MCF 10A (cell line): ENCODE measurements around the gene CACNB4. TPM values are rescaled to one million over a fixed set of nuclear protein-coding genes. Genes with fewer than 3 reads are reported as not detected.

Experiments
- BruUV-seq: library from RNA; stranded (reverse); fragments of 400-500 nt; replicated peaks from 2 replicates; lab custom pipeline; 2021; lab: Mats Ljungman, UMichigan
- CTCF ChIA-PET: fragments of 300-600 bp; sonication (Branson Sonifier 250); formaldehyde crosslinking; extraction: SDS; loops from one replicate; lab custom pipeline; 2021; ENCODE audit warnings: antibody characterized with exemption, inconsistent platforms; lab: Yijun Ruan, JAX
- POLR2A ChIA-PET: fragments of 300-600, 350-650 bp; sonication (Branson Sonifier 250); formaldehyde crosslinking; extraction: SDS; loops from one replicate; lab custom pipeline; 2020; ENCODE audit warnings: antibody characterized with exemption, inconsistent platforms; lab: Yijun Ruan, JAX
- DNase-seq: peaks from one replicate; pipeline ENCODE4 v3.0.0-alpha.2; 2018; ENCODE audit not compliant: unreplicated experiment
- H3K27ac Mint-ChIP-seq: one replicate; pipeline ENCODE4 v1.8.0; 2022; ENCODE audit warnings: mild to moderate bottlenecking, low read depth, mixed read lengths; ENCODE audit not compliant: unreplicated experiment
- H3K27me3 Mint-ChIP-seq: one replicate; pipeline ENCODE4 v1.8.0; 2022; ENCODE audit warnings: mixed read lengths; ENCODE audit not compliant: insufficient read depth, unreplicated experiment
- H3K36me3 Mint-ChIP-seq: one replicate; pipeline ENCODE4 v1.8.0; 2022; ENCODE audit warnings: mild to moderate bottlenecking, moderate library complexity, mixed read lengths; ENCODE audit not compliant: insufficient read depth, unreplicated experiment
- H3K4me1 Mint-ChIP-seq: one replicate; pipeline ENCODE4 v1.8.0; 2022; ENCODE audit warnings: mixed read lengths; ENCODE audit not compliant: insufficient read depth, unreplicated experiment
- H3K4me3 Mint-ChIP-seq: one replicate; pipeline ENCODE4 v1.8.0; 2022; ENCODE audit warnings: mild to moderate bottlenecking, moderate library complexity, mixed read lengths; ENCODE audit not compliant: unreplicated experiment
- H3K9me3 Mint-ChIP-seq: one replicate; pipeline ENCODE4 v1.8.0; 2022; ENCODE audit warnings: mixed read lengths; ENCODE audit not compliant: unreplicated experiment
- intact Hi-C: fragments of 100-400 bp; cut with micrococcal nuclease; formaldehyde crosslinking; loops from 2 replicates; pipeline ENCODE4 v1.14.1; 2022
- total RNA-seq: library from RNA; stranded (reverse); gene quantifications from 2 replicates; pipeline ENCODE4 v1.2.3, GENCODE V29; 2022
- TF ChIP-seq, protein P1 (sequence below): fragments of 200-600 bp; IDR thresholded peaks from one replicate; pipeline ENCODE4 v1.8.0; 2022; ENCODE audit warnings: antibody characterized with exemption, mild to moderate bottlenecking; ENCODE audit not compliant: unreplicated experiment

CACNB4 gene
- total RNA-seq, 1 experiment from 2014 or later: 0.49 TPM

GRCh38 chr2:151887164-151887563 is 211.7 kb downstream of the CACNB4 start:
- POLR2A ChIA-PET: interaction anchor here (0.7 to 0.9 kb wide), 3 partner anchors 21 to 117 kb away, joined by 3 read pairs; no protein-coding TSS in a partner anchor
- no peaks in the 10 kb centered on the region for H3K9me3 Mint-ChIP-seq

GRCh38 chr2:151886241-151886640 is 212.6 kb downstream of the CACNB4 start:
- no TSS peak for BruUV-seq
- Mint-ChIP-seq H3K27ac (no peak overlapping the region), H3K36me3 (no peaks in the 10 kb centered on the region), H3K9me3 (no peaks in the 10 kb centered on the region), H3K27me3 (no peaks in the 10 kb centered on the region), H3K4me1 (no peaks in the 10 kb centered on the region), H3K4me3 (no peak overlapping the region)
- CTCF ChIA-PET: no interaction called here
- intact Hi-C loops: no loop called here
- POLR2A ChIA-PET: interaction anchor here (0.7 to 1.1 kb wide), 3 partner anchors 16 to 71 kb away, joined by 3 read pairs; partner anchors contain the start of gene ARL5A
- peak; percentile 4 for DNase-seq
- TF ChIP-seq, protein P1, sequence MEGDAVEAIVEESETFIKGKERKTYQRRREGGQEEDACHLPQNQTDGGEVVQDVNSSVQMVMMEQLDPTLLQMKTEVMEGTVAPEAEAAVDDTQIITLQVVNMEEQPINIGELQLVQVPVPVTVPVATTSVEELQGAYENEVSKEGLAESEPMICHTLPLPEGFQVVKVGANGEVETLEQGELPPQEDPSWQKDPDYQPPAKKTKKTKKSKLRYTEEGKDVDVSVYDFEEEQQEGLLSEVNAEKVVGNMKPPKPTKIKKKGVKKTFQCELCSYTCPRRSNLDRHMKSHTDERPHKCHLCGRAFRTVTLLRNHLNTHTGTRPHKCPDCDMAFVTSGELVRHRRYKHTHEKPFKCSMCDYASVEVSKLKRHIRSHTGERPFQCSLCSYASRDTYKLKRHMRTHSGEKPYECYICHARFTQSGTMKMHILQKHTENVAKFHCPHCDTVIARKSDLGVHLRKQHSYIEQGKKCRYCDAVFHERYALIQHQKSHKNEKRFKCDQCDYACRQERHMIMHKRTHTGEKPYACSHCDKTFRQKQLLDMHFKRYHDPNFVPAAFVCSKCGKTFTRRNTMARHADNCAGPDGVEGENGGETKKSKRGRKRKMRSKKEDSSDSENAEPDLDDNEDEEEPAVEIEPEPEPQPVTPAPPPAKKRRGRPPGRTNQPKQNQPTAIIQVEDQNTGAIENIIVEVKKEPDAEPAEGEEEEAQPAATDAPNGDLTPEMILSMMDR: no peak

More at GRCh38 chr2:151887164-151887563, 211.7 kb downstream of the CACNB4 start:
- CTCF ChIA-PET: interaction anchor here (0.6 to 1.0 kb wide), 4 partner anchors 9 to 1584 kb away, joined by 3 read pairs; no protein-coding TSS in a partner anchor
- no peaks in the 10 kb centered on the region for H3K27me3 Mint-ChIP-seq
- intact Hi-C loops: no loop called here
- no TSS peak for BruUV-seq
- no peak for DNase-seq
- no peak overlapping the region for H3K27ac Mint-ChIP-seq
- no peak overlapping the region for H3K4me3 Mint-ChIP-seq
- H3K36me3 Mint-ChIP-seq: no peaks in the 10 kb centered on the region
- H3K4me1 Mint-ChIP-seq: no peaks in the 10 kb centered on the region
- TF ChIP-seq, protein P1: no peak

DNA sequence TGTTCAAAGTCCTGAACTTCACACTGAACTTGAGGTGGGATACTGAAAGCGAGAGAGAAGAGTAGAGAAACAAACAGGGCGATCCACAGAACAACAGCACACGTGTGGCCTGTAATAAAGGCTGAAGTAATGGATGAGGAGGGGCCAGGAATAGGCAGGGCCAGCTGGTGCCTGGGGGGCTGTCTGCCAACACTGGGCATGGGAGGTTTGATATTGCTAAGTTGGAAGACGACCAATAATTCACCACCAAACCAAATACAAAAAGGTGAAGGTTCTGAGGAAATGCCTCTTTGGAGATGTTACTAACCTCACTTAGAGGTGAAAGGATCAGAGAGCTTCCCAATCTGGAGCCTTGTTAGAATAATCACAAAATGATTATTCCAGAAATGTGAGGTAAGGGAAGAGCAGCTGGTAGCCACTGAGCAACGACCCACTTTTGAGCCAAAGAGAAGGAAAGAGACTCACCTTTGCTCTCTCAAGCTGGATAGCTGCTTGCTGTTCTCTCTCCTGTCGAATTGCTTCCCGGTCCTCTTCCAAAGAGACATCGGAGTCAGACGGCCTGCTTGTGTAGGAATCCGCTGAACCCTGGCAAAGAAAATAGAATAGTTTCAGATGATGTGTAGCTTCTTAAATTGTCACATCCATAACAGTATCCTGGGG is 215.9 kb downstream of the CACNB4 start:
- no peaks in the 10 kb centered on the region for H3K9me3 Mint-ChIP-seq
- TF ChIP-seq, protein P1: no peak
- no peak overlapping the region for H3K4me3 Mint-ChIP-seq
- no peaks in the 10 kb centered on the region for H3K36me3 Mint-ChIP-seq
- H3K27me3 Mint-ChIP-seq: no peaks in the 10 kb centered on the region
- CTCF ChIA-PET: interaction anchor here (0.7 to 1.8 kb wide), 3 partner anchors 10 to 143 kb away, joined by 3 read pairs; no protein-coding TSS in a partner anchor
- no TSS peak for BruUV-seq
- DNase-seq: no peak
- H3K4me1 Mint-ChIP-seq: peaks cover 5% of the 10 kb centered on the region
- POLR2A ChIA-PET: no interaction called here
- intact Hi-C loops: no loop called here
- H3K27ac Mint-ChIP-seq: no peak overlapping the region

GRCh38 chr2:151881342-151881741 is 217.5 kb downstream of the CACNB4 start:
- POLR2A ChIA-PET: no interaction called here
- CTCF ChIA-PET: no interaction called here
- Mint-ChIP-seq H3K27ac (no peak overlapping the region), H3K4me3 (no peak overlapping the region), H3K4me1 (peaks cover 5% of the 10 kb centered on the region), H3K9me3 (no peaks in the 10 kb centered on the region), H3K36me3 (no peaks in the 10 kb centered on the region), H3K27me3 (no peaks in the 10 kb centered on the region)
- BruUV-seq: no TSS peak
- no peak for DNase-seq
- intact Hi-C loops: no loop called here
- TF ChIP-seq, protein P1: no peak
